NCI-H345 treated with DMSO at 0.1 percent for 48 hours (cell line): ENCODE measurements around the gene DHH.

Experiments used
- DNase-seq: peaks from one replicate; lab custom pipeline; 2025; ENCODE audit not compliant: unreplicated experiment; lab: John Stamatoyannopoulos, UW

Gene DHH

DNA sequence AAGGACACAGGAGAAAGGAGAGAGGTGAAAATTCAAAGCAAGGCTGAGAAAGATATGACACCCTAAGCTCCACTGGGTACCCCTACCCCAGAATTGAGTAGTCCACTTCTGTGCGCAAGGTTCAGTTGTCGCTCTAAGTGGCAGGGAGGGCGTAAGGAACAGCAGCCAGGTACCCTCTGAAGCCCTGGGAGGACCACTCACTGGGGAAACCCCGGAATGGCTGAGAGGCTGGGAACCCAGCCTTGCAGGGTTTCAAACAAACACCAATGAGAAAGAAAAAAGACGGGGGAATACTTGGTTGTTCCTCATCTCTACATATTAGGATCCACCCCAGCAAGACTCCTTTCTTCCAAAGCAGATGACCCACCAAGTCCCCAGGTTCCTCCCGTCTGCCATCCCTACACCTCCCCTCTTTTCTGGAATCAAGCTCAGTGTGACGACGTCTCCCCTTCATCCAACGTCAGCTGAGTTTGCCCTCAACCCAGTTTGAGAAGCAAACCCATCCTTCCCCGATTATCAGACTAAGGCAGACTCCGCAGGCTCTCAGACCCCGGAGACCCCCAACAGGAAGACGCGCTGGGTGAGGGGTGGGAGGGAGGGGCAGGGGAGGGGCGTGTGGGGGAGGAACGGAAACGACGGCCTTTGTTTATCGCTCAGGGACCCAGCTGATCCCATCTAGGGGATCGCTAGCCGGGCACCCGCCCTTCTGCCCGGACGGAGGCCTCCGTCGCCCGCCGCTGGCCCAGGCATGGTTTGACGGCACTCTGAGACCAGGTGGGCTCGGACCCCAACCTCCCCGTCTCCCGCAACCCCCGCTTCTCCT lies 15.3 kb upstream of the DHH start:
- no peak for DNase-seq

- no peak for DNase-seq
These were observed 14.4 kb upstream of the DHH start for GRCh38 chr12:49108958-49109404.

DNA sequence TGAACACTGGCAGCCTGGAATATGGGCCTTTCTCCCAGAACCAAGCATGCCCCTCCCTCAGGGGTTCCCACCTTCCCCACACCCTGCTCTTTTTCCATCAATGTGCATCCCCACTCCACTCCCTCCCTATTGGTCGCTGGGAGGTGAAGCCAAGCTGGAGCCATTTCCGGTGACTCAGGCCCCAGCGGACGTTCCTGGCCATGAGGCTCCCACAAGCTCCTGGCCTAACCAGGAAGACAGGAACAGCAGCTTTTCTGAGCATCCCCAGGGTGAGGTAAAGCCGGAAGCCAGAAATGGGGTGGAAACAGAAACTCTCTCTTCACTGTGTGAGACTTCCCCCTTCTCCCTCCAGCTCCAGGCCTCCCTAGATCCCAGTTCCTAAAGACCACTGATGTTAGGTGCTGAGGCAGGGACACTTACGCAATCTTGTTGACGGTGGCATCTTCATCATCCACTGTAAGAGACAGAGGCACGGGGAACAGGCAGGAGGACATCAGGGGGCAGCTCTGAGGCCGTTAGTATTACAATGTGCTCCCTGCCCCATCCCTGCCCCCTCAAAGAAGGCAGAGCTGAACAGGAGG lies 11.0 kb upstream of the DHH start:
- DNase-seq: no peak

GRCh38 chr12:49104822-49105221 lies 10.2 kb upstream of the DHH start:
- DNase-seq: no peak

GRCh38 chr12:49100380-49100779 lies 5.8 kb upstream of the DHH start:
- DNase-seq: no peak

- DNase-seq: no peak
These were observed 4.1 kb upstream of the DHH start for GRCh38 chr12:49098703-49099102.

GRCh38 chr12:49098035-49098451 lies 3.4 kb upstream of the DHH start:
- DNase-seq: no peak

GRCh38 chr12:49097381-49097780 lies 2.8 kb upstream of the DHH start:
- DNase-seq: no peak

DNA sequence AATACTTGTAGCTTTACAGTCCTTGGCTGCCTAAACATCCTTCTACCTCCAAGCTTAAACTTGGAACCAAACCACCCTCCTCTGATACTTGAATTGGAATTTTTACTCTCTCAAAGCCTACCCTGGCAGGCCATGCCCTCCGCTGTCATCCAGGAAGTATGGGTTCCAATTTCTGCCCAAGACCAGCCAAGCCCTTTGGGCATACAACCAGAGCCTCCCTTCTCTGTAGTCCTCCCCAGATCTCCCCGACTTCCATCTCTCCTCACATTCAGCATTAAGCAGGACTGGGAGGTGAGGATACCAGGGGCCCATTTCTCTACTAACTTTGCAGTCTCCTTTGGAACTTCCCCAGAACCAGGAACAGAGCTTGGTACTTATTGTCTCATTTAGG lies 369 bp upstream of the DHH start:
- DNase-seq: no peak

DNA sequence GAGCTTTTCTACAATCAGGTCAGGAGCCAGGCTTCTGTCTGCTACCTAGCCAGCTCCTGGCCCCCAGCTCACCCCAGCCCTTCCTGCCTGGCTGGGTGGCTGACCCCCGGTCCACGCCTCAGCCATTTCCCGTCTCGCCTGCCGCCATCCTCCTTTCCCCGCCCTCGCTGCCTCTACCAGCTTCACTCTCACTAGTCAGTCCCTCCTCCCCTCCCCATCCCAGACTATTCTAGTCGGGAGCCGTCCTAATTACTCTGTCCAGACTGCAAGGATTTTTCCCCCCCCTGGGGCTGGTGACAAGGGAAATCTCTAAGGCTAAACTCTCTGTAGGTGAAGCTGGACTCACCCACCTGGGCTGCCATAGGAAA lies 825 bp downstream of the DHH start:
- no peak for DNase-seq

GRCh38 chr12:49092816-49093406 lies 1.7 kb downstream of the DHH start:
- no peak for DNase-seq

DNA sequence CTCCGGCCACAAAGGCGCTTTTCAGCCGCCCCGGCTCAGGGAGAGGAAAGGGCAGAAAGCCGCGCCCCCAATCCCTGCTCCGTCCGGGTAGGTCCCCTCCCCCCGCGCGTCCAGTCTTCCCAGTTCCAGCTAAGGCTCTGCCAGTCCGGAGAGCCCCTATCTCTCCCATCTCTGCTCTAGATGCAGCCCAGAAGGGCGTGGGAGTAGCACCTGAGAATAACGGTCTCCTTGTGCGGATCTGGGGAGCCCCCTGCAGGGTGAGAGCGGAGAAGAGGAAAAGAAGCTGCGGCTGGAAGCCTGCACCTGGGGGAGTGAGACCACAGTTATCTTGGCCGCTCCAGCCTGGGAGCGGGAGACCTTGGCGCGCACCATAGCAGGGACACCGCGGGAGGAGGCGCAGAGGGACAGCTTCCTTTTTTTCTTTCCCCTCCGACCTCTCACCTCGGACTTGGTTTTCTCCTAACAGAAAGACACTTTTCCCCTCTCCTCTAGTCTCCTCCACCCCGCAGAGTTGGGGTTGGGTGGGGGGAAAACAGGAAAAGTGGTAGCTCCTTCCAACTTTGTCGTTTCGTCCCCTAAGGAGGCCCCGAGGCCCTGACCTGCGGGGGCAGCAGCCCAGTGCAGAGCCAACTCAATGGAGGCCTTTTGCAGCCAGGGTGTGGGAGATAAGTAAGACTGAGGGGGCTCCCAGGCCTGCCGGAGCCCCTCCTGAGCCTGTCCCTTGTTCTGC lies 2.4 kb downstream of the DHH start:
- no peak for DNase-seq

GRCh38 chr12:49091836-49092085 lies 2.8 kb downstream of the DHH start:
- DNase-seq: no peak

DNA sequence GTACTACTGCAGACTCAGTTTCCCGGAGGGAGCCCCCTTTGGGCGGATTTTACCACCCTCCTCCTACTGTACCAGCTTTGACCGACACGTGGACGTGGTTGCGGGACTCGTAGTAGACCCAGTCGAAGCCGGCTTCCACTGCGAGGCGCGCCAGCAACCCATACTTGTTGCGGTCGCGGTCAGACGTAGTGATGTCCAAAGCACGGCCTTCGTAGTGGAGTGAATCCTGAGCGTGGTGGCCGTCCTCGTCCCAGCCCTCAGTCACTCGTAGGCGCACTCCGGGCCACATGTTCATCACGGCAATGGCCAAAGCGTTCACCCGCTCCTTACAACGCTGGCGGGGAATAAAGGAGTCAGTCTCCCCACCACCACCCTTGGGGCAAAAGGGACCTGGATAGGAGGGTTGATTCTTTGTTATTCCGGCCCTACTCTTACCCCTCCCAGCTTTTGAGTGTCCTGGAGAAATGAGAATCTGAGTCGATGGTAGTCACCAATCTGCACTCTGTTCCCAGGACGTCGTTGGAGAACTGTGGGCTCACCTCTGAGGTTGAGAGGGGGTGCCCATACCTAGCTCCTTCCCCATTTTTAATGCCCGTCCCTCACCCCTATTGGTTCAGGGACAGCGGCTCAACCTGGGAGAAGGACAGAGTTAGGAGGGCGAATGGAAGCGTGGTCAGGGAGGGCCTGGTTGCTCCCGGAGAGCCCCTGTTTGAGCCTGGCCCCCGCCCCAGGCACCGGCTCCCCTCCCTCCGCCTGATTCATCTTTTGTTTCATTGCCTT lies 3.4 kb downstream of the DHH start:
- no peak for DNase-seq

- no peak for DNase-seq
These were observed 4.5 kb downstream of the DHH start for GRCh38 chr12:49089821-49090773.

GRCh38 chr12:49088932-49089330 lies 5.7 kb downstream of the DHH start:
- no peak for DNase-seq

DNA sequence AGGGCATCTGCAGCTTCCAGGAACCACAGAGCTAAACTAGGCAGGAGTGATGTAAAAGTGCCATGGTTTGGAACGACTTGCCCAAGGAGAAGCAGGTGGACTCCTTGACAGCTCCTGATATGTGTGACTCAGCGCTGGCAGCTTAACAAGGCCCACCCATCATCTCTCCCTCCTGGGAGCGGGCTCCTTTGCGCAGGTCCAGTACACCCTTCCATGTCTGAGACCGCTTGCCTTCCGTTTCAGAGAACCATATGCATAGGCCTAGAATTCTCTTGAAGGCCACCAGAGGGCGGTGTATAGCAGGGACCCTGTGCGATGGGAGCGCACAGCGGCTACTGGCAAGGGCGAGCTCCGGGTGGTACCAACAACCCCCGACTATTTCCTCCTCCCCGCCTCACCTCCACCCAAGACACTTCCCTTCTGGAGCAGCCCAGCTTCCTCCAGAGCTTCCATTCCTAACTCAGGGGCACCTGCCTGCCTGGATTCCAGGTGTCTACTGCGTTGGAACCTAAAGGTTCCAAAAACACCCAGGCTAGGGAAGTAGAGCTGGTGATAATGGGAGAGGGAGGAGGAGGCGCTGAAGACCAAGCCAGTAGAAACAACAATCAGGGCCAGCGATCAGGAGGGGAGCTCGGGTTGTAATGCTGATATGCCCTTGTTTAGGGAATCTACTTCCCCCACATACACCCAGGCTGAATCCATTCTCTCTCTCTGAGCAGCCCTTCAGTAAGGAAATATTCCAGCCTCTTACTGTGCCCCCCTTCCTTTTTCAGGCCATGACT lies 6.3 kb downstream of the DHH start:
- peak; percentile 40 for DNase-seq

GRCh38 chr12:49086116-49086515 lies 8.5 kb downstream of the DHH start:
- no peak for DNase-seq

DNA sequence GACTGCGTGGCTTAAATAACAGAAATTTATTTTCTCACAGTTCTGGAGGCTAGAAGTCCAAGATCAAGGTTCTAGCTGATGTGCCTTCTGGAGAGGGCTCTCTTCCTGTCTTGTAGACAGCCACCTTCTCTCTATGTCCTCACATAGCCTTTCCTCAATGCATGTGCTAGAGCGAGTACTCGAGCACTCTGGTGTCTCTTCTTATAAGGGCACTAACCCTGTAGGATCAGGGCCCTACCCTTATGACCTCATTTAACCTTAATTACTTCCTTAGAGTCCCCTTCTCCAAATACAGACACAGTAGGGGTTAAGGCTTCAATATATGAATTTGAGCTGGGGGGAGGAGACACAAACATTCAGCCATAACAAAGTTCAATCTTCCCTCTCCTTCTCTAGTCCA lies 10.2 kb downstream of the DHH start:
- DNase-seq: no peak
